Measurements from ENCODE around the gene LRRN3.

Gene LRRN3

DNA sequence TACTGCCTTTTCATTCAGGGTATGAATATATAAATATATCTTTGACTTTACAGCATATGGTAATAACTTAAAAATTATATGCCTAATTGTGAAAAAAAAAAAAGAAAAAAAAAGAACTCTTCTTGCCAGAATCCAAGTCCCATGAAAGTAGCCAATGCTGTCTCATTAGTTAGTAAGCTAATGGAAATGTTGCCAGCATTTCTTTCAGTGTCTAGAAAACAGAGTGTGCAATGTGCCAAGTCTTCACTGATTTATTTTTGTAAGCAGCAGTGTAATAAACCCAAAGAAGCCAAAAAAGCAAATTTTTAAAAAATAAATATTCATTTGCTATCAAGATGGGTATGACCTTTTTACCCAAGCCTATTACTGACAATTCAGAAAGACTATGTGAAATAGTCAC lies 31.1 kb upstream of the LRRN3 start:
- H3K27me3 ChIP-seq (ENCODE audit: insufficient read depth, low read depth) = no peaks in the 10 kb centered on the region
- no peaks in the 10 kb centered on the region for H4K20me1 ChIP-seq (ENCODE audit: insufficient read depth)
- no peak for TF ChIP-seq CTCF (conservative IDR thresholded peaks at IDR 0.05; ENCODE audit: low read depth, low read length)
- no peaks in the 10 kb centered on the region for H3K4me1 ChIP-seq (ENCODE audit: low read depth, poor library complexity, severe bottlenecking)
- no peaks in the 10 kb centered on the region for H3K36me3 ChIP-seq (ENCODE audit: insufficient read depth)
- H2AFZ ChIP-seq (ENCODE audit: low read depth) = no peak overlapping the region
- H3K4me2 ChIP-seq = no peak overlapping the region
- no peaks in the 10 kb centered on the region for H3K79me2 ChIP-seq (ENCODE audit: insufficient read depth, low read depth)
- H3K9ac ChIP-seq = no peak overlapping the region
- H3K27ac ChIP-seq = no peak overlapping the region
- no peak overlapping the region for H3K4me3 ChIP-seq (IDR thresholded peaks at IDR 0.05; ENCODE audit: insufficient read depth, low read depth, low read length)

DNA sequence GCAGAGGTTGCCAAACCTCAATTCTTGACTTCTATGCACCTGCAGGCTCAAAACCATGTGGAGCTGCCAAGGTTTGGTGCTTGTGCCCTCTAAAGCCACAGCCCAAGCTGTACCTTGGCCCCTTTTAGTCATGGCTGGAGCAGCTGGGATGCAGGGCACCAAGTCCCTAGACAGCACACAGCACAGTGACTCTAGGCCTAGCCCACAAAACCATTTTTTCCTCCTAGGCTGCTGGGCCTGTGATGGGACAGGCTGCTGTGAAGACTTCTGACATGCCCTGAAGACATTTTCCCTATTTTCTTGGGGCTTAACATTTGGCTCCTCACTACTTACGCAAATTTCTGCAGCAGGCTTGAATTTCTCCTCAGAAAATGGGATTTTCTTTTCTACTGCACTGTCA lies 27.8 kb upstream of the LRRN3 start:
- H2AFZ ChIP-seq (ENCODE audit: low read depth) = no peak overlapping the region
- H3K9ac ChIP-seq = no peak overlapping the region
- TF ChIP-seq CTCF (conservative IDR thresholded peaks at IDR 0.05; ENCODE audit: low read depth, low read length) = no peak
- H3K27me3 ChIP-seq (ENCODE audit: insufficient read depth, low read depth) = no peaks in the 10 kb centered on the region
- no peaks in the 10 kb centered on the region for H3K79me2 ChIP-seq (ENCODE audit: insufficient read depth, low read depth)
- no peak overlapping the region for H3K27ac ChIP-seq
- no peaks in the 10 kb centered on the region for H4K20me1 ChIP-seq (ENCODE audit: insufficient read depth)
- H3K4me1 ChIP-seq (ENCODE audit: low read depth, poor library complexity, severe bottlenecking) = no peaks in the 10 kb centered on the region
- H3K36me3 ChIP-seq (ENCODE audit: insufficient read depth) = no peaks in the 10 kb centered on the region
- H3K4me3 ChIP-seq (IDR thresholded peaks at IDR 0.05; ENCODE audit: insufficient read depth, low read depth, low read length) = no peak overlapping the region
- no peak overlapping the region for H3K4me2 ChIP-seq

DNA sequence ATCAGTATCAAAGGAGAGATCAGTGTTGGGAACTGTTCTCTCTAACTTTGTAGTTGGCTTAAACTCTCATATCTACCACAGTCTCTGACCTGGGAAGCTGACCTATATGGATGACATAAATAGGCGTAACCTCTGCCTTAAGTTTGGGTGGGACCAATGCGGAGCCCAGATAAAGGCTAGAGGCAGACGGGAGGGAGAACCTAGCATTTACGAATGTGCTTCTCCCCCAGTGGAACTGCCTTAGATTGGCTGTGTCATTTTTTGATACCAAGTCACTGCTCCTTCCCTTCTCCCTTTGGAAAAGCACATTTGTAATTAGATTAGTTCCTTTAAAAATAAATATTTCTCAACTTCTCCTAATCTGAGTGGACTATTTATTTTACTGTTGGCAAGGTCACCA lies 23.7 kb upstream of the LRRN3 start:
- no peak overlapping the region for H3K9ac ChIP-seq
- H3K36me3 ChIP-seq (ENCODE audit: insufficient read depth) = no peaks in the 10 kb centered on the region
- no peaks in the 10 kb centered on the region for H4K20me1 ChIP-seq (ENCODE audit: insufficient read depth)
- TF ChIP-seq CTCF (conservative IDR thresholded peaks at IDR 0.05; ENCODE audit: low read depth, low read length) = no peak
- H2AFZ ChIP-seq (ENCODE audit: low read depth) = no peak overlapping the region
- H3K4me2 ChIP-seq = no peak overlapping the region
- H3K79me2 ChIP-seq (ENCODE audit: insufficient read depth, low read depth) = no peaks in the 10 kb centered on the region
- no peaks in the 10 kb centered on the region for H3K4me1 ChIP-seq (ENCODE audit: low read depth, poor library complexity, severe bottlenecking)
- no peak overlapping the region for H3K4me3 ChIP-seq (IDR thresholded peaks at IDR 0.05; ENCODE audit: insufficient read depth, low read depth, low read length)
- no peaks in the 10 kb centered on the region for H3K27me3 ChIP-seq (ENCODE audit: insufficient read depth, low read depth)
- no peak overlapping the region for H3K27ac ChIP-seq

- H3K36me3 ChIP-seq (ENCODE audit: insufficient read depth) = no peaks in the 10 kb centered on the region
- H2AFZ ChIP-seq (ENCODE audit: low read depth) = no peak overlapping the region
- no peaks in the 10 kb centered on the region for H4K20me1 ChIP-seq (ENCODE audit: insufficient read depth)
- no peaks in the 10 kb centered on the region for H3K4me1 ChIP-seq (ENCODE audit: low read depth, poor library complexity, severe bottlenecking)
- H3K9ac ChIP-seq = no peak overlapping the region
- no peaks in the 10 kb centered on the region for H3K79me2 ChIP-seq (ENCODE audit: insufficient read depth, low read depth)
- TF ChIP-seq CTCF (conservative IDR thresholded peaks at IDR 0.05; ENCODE audit: low read depth, low read length) = no peak
- H3K27ac ChIP-seq = no peak overlapping the region
- no peaks in the 10 kb centered on the region for H3K27me3 ChIP-seq (ENCODE audit: insufficient read depth, low read depth)
- H3K4me2 ChIP-seq = no peak overlapping the region
- H3K4me3 ChIP-seq (IDR thresholded peaks at IDR 0.05; ENCODE audit: insufficient read depth, low read depth, low read length) = no peak overlapping the region
These were observed 23.2 kb upstream of the LRRN3 start for GRCh38 chr7:111067682-111068081.

- H3K36me3 ChIP-seq (ENCODE audit: insufficient read depth) = no peaks in the 10 kb centered on the region
- no peak overlapping the region for H3K4me3 ChIP-seq (IDR thresholded peaks at IDR 0.05; ENCODE audit: insufficient read depth, low read depth, low read length)
- H3K79me2 ChIP-seq (ENCODE audit: insufficient read depth, low read depth) = no peaks in the 10 kb centered on the region
- no peak overlapping the region for H2AFZ ChIP-seq (ENCODE audit: low read depth)
- TF ChIP-seq CTCF (conservative IDR thresholded peaks at IDR 0.05; ENCODE audit: low read depth, low read length) = no peak
- H3K4me2 ChIP-seq = no peak overlapping the region
- no peak overlapping the region for H3K9ac ChIP-seq
- no peaks in the 10 kb centered on the region for H3K4me1 ChIP-seq (ENCODE audit: low read depth, poor library complexity, severe bottlenecking)
- H4K20me1 ChIP-seq (ENCODE audit: insufficient read depth) = no peaks in the 10 kb centered on the region
- H3K27me3 ChIP-seq (ENCODE audit: insufficient read depth, low read depth) = no peaks in the 10 kb centered on the region
- H3K27ac ChIP-seq = no peak overlapping the region
These were observed 22.3 kb upstream of the LRRN3 start for GRCh38 chr7:111068618-111069017.
